ENCODE measurements around the gene TWIST2. TPM values are rescaled to one million over a fixed set of nuclear protein-coding genes. Genes with fewer than 3 reads are reported as not detected.

TWIST2 gene
- total RNA-seq, 1 experiment from 2014 or later, result 0.22 TPM

DNA sequence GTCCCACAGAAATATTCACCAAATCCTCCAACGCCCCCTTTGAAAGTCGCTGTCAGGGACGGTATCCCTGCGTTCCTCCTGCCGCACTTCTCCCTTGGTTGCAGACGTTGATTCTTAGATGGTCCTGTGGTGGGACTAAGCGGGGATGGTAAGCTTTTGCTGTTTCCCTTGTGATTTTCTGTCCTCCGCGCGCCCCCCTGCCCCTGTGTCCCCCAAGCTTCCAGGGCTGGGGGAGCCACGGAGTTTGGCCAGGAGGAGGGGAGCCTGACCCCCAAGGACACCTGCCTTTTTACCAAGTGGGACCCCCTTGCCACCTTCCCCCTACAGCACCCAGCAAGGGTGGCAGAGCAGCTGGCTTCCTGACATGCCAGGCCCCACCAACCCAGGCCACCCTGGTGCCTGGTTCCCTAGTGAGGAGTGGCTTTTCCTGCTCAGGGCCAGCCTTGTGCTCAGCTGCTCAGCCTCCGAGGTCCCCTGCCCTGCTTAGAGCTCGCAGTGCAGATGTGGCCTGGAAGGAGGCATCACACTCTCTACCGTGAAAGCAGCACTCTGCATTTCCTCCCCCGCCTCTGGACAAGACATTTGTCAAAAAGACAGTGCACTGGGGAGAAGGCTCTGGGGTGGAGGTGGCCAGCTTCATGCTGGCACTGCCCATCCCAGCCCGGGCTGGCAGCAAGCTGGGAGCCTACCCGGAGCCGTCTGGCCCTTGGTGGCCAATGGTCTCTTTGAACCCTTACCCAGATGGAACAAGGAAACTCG is 49.4 kb downstream of the TWIST2 start:
- Mint-ChIP-seq H3K4me1 (peaks cover 13 to 17% of the 10 kb centered on the region in 2 experiments), H3K36me3 (ENCODE audit: insufficient read depth in 1 of 3, low read depth in 3 of 3) (no peaks in the 10 kb centered on the region), H3K9me3 (no peaks in the 10 kb centered on the region; a peak in 1 of 5 replicates), H3K27ac (peak overlapping the region in 1 of 3 experiments; percentile 40; a peak in 1 of 7 replicates), H3K27me3 (ENCODE audit: low read depth) (peaks cover 24% of the 10 kb centered on the region), H3K4me3 (no peak overlapping the region)
- H3K79me1 ChIP-seq (ENCODE audit: insufficient read depth, low read depth, low read length, poor library complexity, severe bottlenecking), result no peaks in the 10 kb centered on the region
- H3K23me2 ChIP-seq (ENCODE audit: insufficient read length, low read depth, low read length, poor library complexity, severe bottlenecking), result no peaks in the 10 kb centered on the region
- no peak overlapping the region for H2BK12ac ChIP-seq (ENCODE audit: insufficient read length, low read depth, low read length)
- no peaks in the 10 kb centered on the region for H3K79me2 ChIP-seq (ENCODE audit: insufficient read depth, low read length)
- H2AFZ ChIP-seq (ENCODE audit: low read length), result no peak overlapping the region
- no peak overlapping the region for H3K23ac ChIP-seq (ENCODE audit: insufficient read length, low read depth, low read length)
- H3K4me1 ChIP-seq (ENCODE audit: insufficient read depth, low read length), result no peaks in the 10 kb centered on the region
- H3K9me3 ChIP-seq (ENCODE audit: control insufficient read depth, low read depth, low read length), result no peaks in the 10 kb centered on the region
- no peak overlapping the region for H3K56ac ChIP-seq (ENCODE audit: insufficient read length, low read depth, low read length)
- no peaks in the 10 kb centered on the region for H4K20me1 ChIP-seq (ENCODE audit: control insufficient read depth, insufficient read depth, insufficient read length)
- H3K9ac ChIP-seq (ENCODE audit: extremely low read depth, insufficient read length, low read length), result no peak overlapping the region
- H4K91ac ChIP-seq (ENCODE audit: insufficient read length, low read depth, low read length), result no peak overlapping the region
- no peak overlapping the region for H2AK5ac ChIP-seq (ENCODE audit: insufficient read length, low read length)
- H3K27me3 ChIP-seq (ENCODE audit: insufficient read depth, low read length), result no peaks in the 10 kb centered on the region; the same call in 1 of the 2 replicates
- no peak overlapping the region for H3T11ph ChIP-seq (ENCODE audit: low read length)
- no peak overlapping the region for H3K4me2 ChIP-seq (ENCODE audit: insufficient read depth, insufficient read length, low read length)
- DNase-seq, result no peak
- H3K27ac ChIP-seq (ENCODE audit: insufficient read length, low read depth, low read length), result no peak overlapping the region
- no peak overlapping the region for H2BK5ac ChIP-seq (ENCODE audit: insufficient read length, low read length)
- H4K5ac ChIP-seq (ENCODE audit: insufficient read length, low read depth, low read length), result no peak overlapping the region
- H3K14ac ChIP-seq (ENCODE audit: insufficient read depth, low read length), result no peak overlapping the region
- TF ChIP-seq, protein P1, sequence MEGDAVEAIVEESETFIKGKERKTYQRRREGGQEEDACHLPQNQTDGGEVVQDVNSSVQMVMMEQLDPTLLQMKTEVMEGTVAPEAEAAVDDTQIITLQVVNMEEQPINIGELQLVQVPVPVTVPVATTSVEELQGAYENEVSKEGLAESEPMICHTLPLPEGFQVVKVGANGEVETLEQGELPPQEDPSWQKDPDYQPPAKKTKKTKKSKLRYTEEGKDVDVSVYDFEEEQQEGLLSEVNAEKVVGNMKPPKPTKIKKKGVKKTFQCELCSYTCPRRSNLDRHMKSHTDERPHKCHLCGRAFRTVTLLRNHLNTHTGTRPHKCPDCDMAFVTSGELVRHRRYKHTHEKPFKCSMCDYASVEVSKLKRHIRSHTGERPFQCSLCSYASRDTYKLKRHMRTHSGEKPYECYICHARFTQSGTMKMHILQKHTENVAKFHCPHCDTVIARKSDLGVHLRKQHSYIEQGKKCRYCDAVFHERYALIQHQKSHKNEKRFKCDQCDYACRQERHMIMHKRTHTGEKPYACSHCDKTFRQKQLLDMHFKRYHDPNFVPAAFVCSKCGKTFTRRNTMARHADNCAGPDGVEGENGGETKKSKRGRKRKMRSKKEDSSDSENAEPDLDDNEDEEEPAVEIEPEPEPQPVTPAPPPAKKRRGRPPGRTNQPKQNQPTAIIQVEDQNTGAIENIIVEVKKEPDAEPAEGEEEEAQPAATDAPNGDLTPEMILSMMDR (conservative IDR thresholded peaks at IDR 0.05), result no peak
- H3K4ac ChIP-seq (ENCODE audit: low read depth, low read length), result no peak overlapping the region
- H2BK20ac ChIP-seq (ENCODE audit: low read depth, low read length, poor library complexity, severe bottlenecking), result no peak overlapping the region
- no CpG with 5 or more reads among the region's 19 CpGs for WGBS (ENCODE audit: extremely low coverage, insufficient read length, low lambda C conversion rate)
- no peak overlapping the region for H4K8ac ChIP-seq (replicated peaks; ENCODE audit: insufficient read length, low read depth, low read length)
- no peak overlapping the region for H3K18ac ChIP-seq (ENCODE audit: insufficient read length, low read depth, low read length)
- H2BK120ac ChIP-seq (ENCODE audit: low read depth, low read length, poor library complexity, severe bottlenecking), result no peak overlapping the region
- H2BK15ac ChIP-seq (ENCODE audit: low read depth, low read length), result no peak overlapping the region

Data from H9 (cell line).